ENCODE measurements around the gene WASF1. TPM values are rescaled to one million over a fixed set of nuclear protein-coding genes. Genes with fewer than 3 reads are reported as not detected.
A peak's percentile ranks its signal among the peaks of the same experiment; 100 is the strongest.

The WASF1 gene
- total RNA-seq, 2 experiments from 2014 or later: 4.2 to 4.6 TPM

- Mint-ChIP-seq H3K36me3 (ENCODE audit: low read depth) (no peaks in the 10 kb centered on the region), H3K27ac (no peak overlapping the region), H3K27me3 (no peaks in the 10 kb centered on the region), H3K9me3 (ENCODE audit: low read depth) (no peaks in the 10 kb centered on the region), H3K4me1 (no peaks in the 10 kb centered on the region), H3K4me3 (no peak overlapping the region)
- ATAC-seq: peak; percentile 42
- ChIA-PET POLR2A (no interaction called here), CTCF (interaction anchor here (0.5 to 3.4 kb wide), 4 partner anchors 9 to 974 kb away, joined by 3 to 18 read pairs (median 3); no protein-coding TSS in a partner anchor)
- DNase-seq: no peak
- intact Hi-C loops (cut with DNase I, micrococcal nuclease): loop anchor here (1.0 to 5.0 kb wide), 2 partner anchors 348 to 866 kb away; no protein-coding TSS in a partner anchor
Measured at GRCh38 chr6:110053395-110054240, 125.9 kb downstream of the WASF1 start.

GRCh38 chr6:110050440-110050813 lies 129.0 kb downstream of the WASF1 start:
- no peak for ATAC-seq
- no peaks in the 10 kb centered on the region for H3K36me3 Mint-ChIP-seq (ENCODE audit: low read depth)
- no peak overlapping the region for H3K27ac Mint-ChIP-seq
- no peak overlapping the region for H3K4me3 Mint-ChIP-seq
- POLR2A ChIA-PET: no interaction called here
- no peaks in the 10 kb centered on the region for H3K27me3 Mint-ChIP-seq
- DNase-seq: no peak
- no peaks in the 10 kb centered on the region for H3K9me3 Mint-ChIP-seq (ENCODE audit: low read depth)
- intact Hi-C loops (cut with DNase I, micrococcal nuclease): loop anchor here in 1 of 2 experiments (5.0 kb wide), 1 partner anchor 863 kb away; no protein-coding TSS in a partner anchor
- no peaks in the 10 kb centered on the region for H3K4me1 Mint-ChIP-seq
- CTCF ChIA-PET: interaction anchor here (0.7 to 2.6 kb wide), 2 partner anchors 11 to 345 kb away, joined by 3 to 23 read pairs; no protein-coding TSS in a partner anchor

Other genes starting within 250 kb of the WASF1 start
- gene GPR6, start 201.4 kb downstream of the WASF1 start, total RNA-seq: not detected
- gene CDC40, start 757 bp upstream of the WASF1 start, total RNA-seq: 10 to 100 TPM; 28.0 to 33.7 TPM
- not detected for gene METTL24, start 178.7 kb upstream of the WASF1 start, total RNA-seq
- not detected for gene DDO, start 235.9 kb upstream of the WASF1 start, total RNA-seq

Data from activated CD4-positive, alpha-beta T cell treated with anti-CD3 and anti-CD28 coated beads for 36 hours (primary cell).